Measurements from ENCODE around the gene CHRNA4. TPM values are rescaled to one million over a fixed set of nuclear protein-coding genes. Genes with fewer than 3 reads are reported as not detected.

The CHRNA4 gene
- total and polyA plus RNA-seq, 8 donors = under 0.01 to 0.15 TPM; not detected in 6

GRCh38 chr20:63320616-63321147 is 40.5 kb downstream of the CHRNA4 start:
- H3K4me3 ChIP-seq = no peak overlapping the region
- H3K27ac ChIP-seq = no peak overlapping the region
- no peaks in the 10 kb centered on the region for H3K9me3 ChIP-seq
- peaks cover 0 to 87% (median 27%) of the 10 kb centered on the region in 3 donors for H3K27me3 ChIP-seq
- DNase-seq = no peak
- 48 to 67% (median 55%) methylated on average over 8 to 10 of the region's 10 CpGs for WGBS, 5 donors
- intact Hi-C loops (cut with DNase I; ENCODE audit: low total_unique reads) = no loop called here
- H3K36me3 ChIP-seq = no peaks in the 10 kb centered on the region
- H3K4me1 ChIP-seq = no peaks in the 10 kb centered on the region
- TF ChIP-seq CTCF (IDR thresholded peaks at IDR 0.05) = no peak
- TF ChIP-seq POLR2A (IDR thresholded peaks at IDR 0.05) = no peak
- TF ChIP-seq EP300 (IDR thresholded peaks at IDR 0.05) = no peak

- H3K27ac ChIP-seq = no peak overlapping the region
- 79 to 88% (median 83%) methylated on average over 12 to 23 of the region's 23 CpGs for WGBS, 5 donors
- no peak for DNase-seq
- no peak for TF ChIP-seq POLR2AphosphoS5 (IDR thresholded peaks at IDR 0.05)
- TF ChIP-seq EP300 (IDR thresholded peaks at IDR 0.05) = no peak
- no peak for TF ChIP-seq POLR2A (IDR thresholded peaks at IDR 0.05)
- no peak for TF ChIP-seq CTCF (IDR thresholded peaks at IDR 0.05)
- H3K4me1 ChIP-seq = no peaks in the 10 kb centered on the region
- no peaks in the 10 kb centered on the region for H3K9me3 ChIP-seq
- intact Hi-C loops (cut with DNase I; ENCODE audit: low total_unique reads) = no loop called here
- no peaks in the 10 kb centered on the region for H3K36me3 ChIP-seq
- peaks cover 0 to 87% (median 25%) of the 10 kb centered on the region in 3 donors for H3K27me3 ChIP-seq
- no peak overlapping the region for H3K4me3 ChIP-seq
Measured at GRCh38 chr20:63320041-63320511, 41.1 kb downstream of the CHRNA4 start.

GRCh38 chr20:63319164-63320040 is 41.7 kb downstream of the CHRNA4 start:
- H3K27ac ChIP-seq = no peak overlapping the region
- TF ChIP-seq CTCF (IDR thresholded peaks at IDR 0.05) (no peak), POLR2AphosphoS5 (IDR thresholded peaks at IDR 0.05) (no peak), EP300 (IDR thresholded peaks at IDR 0.05) (no peak), POLR2A (IDR thresholded peaks at IDR 0.05) (no peak)
- intact Hi-C loops (cut with DNase I; ENCODE audit: low total_unique reads) = no loop called here
- no peaks in the 10 kb centered on the region for H3K4me1 ChIP-seq
- no peak overlapping the region for H3K4me3 ChIP-seq
- no peaks in the 10 kb centered on the region for H3K9me3 ChIP-seq
- WGBS, 5 donors = 71 to 88% (median 73%) methylated on average over 8 to 25 of the region's 25 CpGs
- H3K36me3 ChIP-seq = no peaks in the 10 kb centered on the region
- DNase-seq = no peak
- peaks cover 0 to 87% (median 22%) of the 10 kb centered on the region in 3 donors for H3K27me3 ChIP-seq

- no peaks in the 10 kb centered on the region for H3K36me3 ChIP-seq
- H3K9me3 ChIP-seq = no peaks in the 10 kb centered on the region
- no peaks in the 10 kb centered on the region for H3K4me1 ChIP-seq
- H3K27ac ChIP-seq = no peak overlapping the region
- TF ChIP-seq POLR2A (IDR thresholded peaks at IDR 0.05) (no peak), EP300 (IDR thresholded peaks at IDR 0.05) (no peak), POLR2AphosphoS5 (IDR thresholded peaks at IDR 0.05) (no peak), CTCF (IDR thresholded peaks at IDR 0.05) (no peak)
- intact Hi-C loops (cut with DNase I; ENCODE audit: low total_unique reads) = no loop called here
- no peak overlapping the region for H3K4me3 ChIP-seq
- DNase-seq = no peak
- H3K27me3 ChIP-seq = peaks cover 0 to 90% (median 27%) of the 10 kb centered on the region in 3 donors
- WGBS, 5 donors = 79 to 94% (median 86%) methylated on average over 18 to 24 of the region's 24 CpGs
Measured at GRCh38 chr20:63318391-63319163, 42.6 kb downstream of the CHRNA4 start.
